ENCODE results near the gene PHACTR1. TPM values are rescaled to one million over a fixed set of nuclear protein-coding genes. Genes with fewer than 3 reads are reported as not detected.
"Not testable (repeated sequence)": the region's sequence is repeated elsewhere in the genome, so short reads cannot be mapped to it uniquely, and the experiment has no call there.

PHACTR1 gene
- total RNA-seq, 1 experiment from 2014 or later: 0.21 TPM

DNA sequence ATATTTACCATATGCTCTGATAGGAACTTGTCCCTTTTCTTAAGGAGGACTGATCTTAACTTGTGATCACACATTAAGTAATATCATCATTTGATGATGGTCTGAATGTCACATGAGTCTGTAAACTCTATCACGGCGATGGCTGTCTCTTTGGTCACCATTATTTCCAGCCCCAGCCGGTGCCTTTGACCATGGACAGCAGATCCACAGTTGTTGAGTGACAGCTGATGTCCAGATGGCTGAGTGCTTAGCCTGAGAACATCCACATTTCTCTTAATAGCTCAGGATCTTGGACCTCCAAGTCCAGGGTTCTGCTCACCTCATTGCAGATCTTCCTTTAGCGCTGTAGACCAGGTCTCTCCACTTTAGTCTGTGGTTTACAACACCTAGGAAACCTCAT is 440.7 kb downstream of the PHACTR1 start:
- H3K36me3 Mint-ChIP-seq (ENCODE audit: insufficient read depth, unreplicated experiment): no peaks in the 10 kb centered on the region
- no peak for DNase-seq
- no peak overlapping the region for H3K4me3 Mint-ChIP-seq (ENCODE audit: low read depth, unreplicated experiment)
- no TSS peak for BruUV-seq (replicated peaks)
- TF ChIP-seq, protein P1, sequence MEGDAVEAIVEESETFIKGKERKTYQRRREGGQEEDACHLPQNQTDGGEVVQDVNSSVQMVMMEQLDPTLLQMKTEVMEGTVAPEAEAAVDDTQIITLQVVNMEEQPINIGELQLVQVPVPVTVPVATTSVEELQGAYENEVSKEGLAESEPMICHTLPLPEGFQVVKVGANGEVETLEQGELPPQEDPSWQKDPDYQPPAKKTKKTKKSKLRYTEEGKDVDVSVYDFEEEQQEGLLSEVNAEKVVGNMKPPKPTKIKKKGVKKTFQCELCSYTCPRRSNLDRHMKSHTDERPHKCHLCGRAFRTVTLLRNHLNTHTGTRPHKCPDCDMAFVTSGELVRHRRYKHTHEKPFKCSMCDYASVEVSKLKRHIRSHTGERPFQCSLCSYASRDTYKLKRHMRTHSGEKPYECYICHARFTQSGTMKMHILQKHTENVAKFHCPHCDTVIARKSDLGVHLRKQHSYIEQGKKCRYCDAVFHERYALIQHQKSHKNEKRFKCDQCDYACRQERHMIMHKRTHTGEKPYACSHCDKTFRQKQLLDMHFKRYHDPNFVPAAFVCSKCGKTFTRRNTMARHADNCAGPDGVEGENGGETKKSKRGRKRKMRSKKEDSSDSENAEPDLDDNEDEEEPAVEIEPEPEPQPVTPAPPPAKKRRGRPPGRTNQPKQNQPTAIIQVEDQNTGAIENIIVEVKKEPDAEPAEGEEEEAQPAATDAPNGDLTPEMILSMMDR (IDR thresholded peaks at IDR 0.05; ENCODE audit: unreplicated experiment): no peak
- no peak overlapping the region for H3K27ac Mint-ChIP-seq (ENCODE audit: unreplicated experiment)
- CTCF ChIA-PET: no interaction called here
- no peaks in the 10 kb centered on the region for H3K9me3 Mint-ChIP-seq (ENCODE audit: low read depth, unreplicated experiment)
- H3K4me1 Mint-ChIP-seq (ENCODE audit: low read depth, unreplicated experiment): no peaks in the 10 kb centered on the region
- intact Hi-C loops (cut with micrococcal nuclease; ENCODE audit: unreplicated experiment): no loop called here
- peaks cover 73% of the 10 kb centered on the region for H3K27me3 Mint-ChIP-seq (ENCODE audit: unreplicated experiment)

DNA sequence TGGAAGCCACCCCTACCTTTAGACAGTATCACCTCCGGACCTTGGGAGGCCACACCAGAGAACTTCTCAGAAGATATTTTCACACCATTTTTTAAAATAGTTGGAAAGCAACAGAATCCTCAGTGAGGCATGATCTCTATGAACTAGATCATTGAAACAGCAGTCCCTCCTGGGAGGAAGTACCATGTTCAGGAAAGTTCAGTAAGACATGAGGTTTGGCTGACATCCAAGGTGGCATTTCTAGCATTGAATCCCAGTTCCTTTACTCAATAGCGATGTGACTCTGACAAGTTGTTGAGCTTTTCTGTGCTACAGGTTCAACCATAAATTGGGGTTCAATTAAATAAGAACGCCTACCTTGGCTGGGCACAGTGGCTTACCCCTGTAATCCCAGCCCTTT is 442.7 kb downstream of the PHACTR1 start:
- DNase-seq: no peak
- H3K27me3 Mint-ChIP-seq (ENCODE audit: unreplicated experiment): peaks cover 78% of the 10 kb centered on the region
- CTCF ChIA-PET: no interaction called here
- H3K4me1 Mint-ChIP-seq (ENCODE audit: low read depth, unreplicated experiment): no peaks in the 10 kb centered on the region
- BruUV-seq (replicated peaks): no TSS peak
- TF ChIP-seq, protein P1 (IDR thresholded peaks at IDR 0.05; ENCODE audit: unreplicated experiment): no peak
- H3K27ac Mint-ChIP-seq (ENCODE audit: unreplicated experiment): no peak overlapping the region
- intact Hi-C loops (cut with micrococcal nuclease; ENCODE audit: unreplicated experiment): no loop called here
- H3K36me3 Mint-ChIP-seq (ENCODE audit: insufficient read depth, unreplicated experiment): no peaks in the 10 kb centered on the region
- no peaks in the 10 kb centered on the region for H3K9me3 Mint-ChIP-seq (ENCODE audit: low read depth, unreplicated experiment)
- no peak overlapping the region for H3K4me3 Mint-ChIP-seq (ENCODE audit: low read depth, unreplicated experiment)

DNA sequence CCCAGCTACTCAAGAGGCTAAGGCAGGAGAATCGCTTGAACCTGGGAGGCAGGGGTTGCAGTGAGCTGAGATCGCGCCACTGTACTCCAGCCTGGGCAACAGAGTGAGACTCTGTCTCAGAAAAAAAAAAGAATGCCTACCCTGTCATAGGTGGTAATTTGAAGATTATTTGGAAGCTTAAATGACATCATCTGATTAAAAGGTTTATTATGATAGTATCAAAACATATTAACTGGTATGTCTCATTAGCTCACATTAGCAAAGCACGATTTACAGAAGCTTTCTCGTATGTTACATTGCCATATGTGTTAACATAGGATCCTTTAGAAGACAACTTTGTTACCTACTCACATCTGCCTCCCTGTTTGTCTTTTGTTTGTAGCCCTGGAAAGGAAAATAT is 443.3 kb downstream of the PHACTR1 start:
- intact Hi-C loops (cut with micrococcal nuclease; ENCODE audit: unreplicated experiment); H3K4me1 Mint-ChIP-seq (ENCODE audit: low read depth, unreplicated experiment); DNase-seq; H3K9me3 Mint-ChIP-seq (ENCODE audit: low read depth, unreplicated experiment); H3K27ac Mint-ChIP-seq (ENCODE audit: unreplicated experiment); CTCF ChIA-PET; BruUV-seq (replicated peaks); H3K4me3 Mint-ChIP-seq (ENCODE audit: low read depth, unreplicated experiment); H3K36me3 Mint-ChIP-seq (ENCODE audit: insufficient read depth, unreplicated experiment): not testable (repeated sequence)
- peaks cover 73% of the 10 kb centered on the region for H3K27me3 Mint-ChIP-seq (ENCODE audit: unreplicated experiment)

DNA sequence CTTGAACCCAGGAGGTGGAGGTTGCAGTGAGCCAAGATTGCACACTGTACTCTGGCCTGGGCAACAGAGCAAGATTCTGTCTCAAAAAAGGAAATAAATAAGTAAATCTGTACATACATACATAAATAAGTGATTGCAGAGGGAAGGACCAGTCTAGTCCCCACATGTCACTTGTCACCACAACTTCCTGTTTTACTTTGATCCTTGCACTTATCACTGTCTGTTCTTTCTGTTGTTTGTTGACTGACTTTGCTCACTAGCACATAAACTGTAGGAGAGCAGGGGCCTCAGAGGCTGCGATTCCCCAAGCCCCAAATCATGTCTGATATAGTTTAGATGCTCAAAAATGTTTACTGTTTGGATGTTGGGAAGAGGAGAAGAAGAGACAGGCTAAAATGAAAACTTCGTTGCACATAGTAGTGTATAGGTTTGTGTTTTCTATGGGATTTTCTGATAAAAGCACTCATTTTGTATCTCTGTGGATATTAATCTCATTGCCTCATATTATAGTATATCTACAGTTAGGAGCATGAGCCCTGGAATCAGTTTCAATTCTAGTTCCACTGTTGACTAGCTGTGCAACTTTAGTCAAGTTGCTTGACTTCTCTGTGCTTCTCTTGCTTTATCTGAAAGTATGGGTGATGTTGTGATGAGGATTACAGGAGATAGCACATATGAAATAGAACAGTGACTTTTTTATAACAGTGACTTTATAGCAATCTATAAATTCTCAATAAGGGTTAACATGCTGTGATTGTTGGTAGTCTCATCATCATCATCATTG is 446.8 kb downstream of the PHACTR1 start:
- intact Hi-C loops (cut with micrococcal nuclease; ENCODE audit: unreplicated experiment): no loop called here
- CTCF ChIA-PET: no interaction called here

DNA sequence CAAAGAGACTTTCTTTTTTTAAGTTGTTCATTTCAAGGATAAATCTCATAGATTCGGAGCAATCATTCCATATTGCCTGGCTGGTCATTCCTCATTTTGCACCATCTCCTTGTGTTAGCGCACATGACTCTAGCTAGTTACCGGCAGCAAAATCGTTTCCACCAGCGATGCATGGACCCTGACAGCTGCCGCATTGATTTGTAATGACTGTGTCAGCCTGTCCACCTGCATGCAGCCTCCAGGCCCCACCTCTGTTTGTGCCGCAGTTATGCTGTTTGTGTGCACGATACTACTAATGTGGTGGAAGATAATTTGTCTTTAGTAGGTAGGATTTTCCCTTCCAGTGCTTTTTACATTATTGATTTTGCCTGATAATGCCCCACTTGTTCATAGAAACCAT is 447.7 kb downstream of the PHACTR1 start:
- Mint-ChIP-seq H3K4me3 (ENCODE audit: low read depth, unreplicated experiment) (no peak overlapping the region), H3K27ac (ENCODE audit: unreplicated experiment) (no peak overlapping the region), H3K4me1 (ENCODE audit: low read depth, unreplicated experiment) (no peaks in the 10 kb centered on the region), H3K27me3 (ENCODE audit: unreplicated experiment) (peaks cover 74% of the 10 kb centered on the region), H3K9me3 (ENCODE audit: low read depth, unreplicated experiment) (no peaks in the 10 kb centered on the region), H3K36me3 (ENCODE audit: insufficient read depth, unreplicated experiment) (no peaks in the 10 kb centered on the region)
- intact Hi-C loops (cut with micrococcal nuclease; ENCODE audit: unreplicated experiment): no loop called here
- no TSS peak for BruUV-seq (replicated peaks)
- TF ChIP-seq, protein P1 (IDR thresholded peaks at IDR 0.05; ENCODE audit: unreplicated experiment): no peak
- DNase-seq: no peak
- CTCF ChIA-PET: no interaction called here

More for the DNA sequence above, 446.8 kb downstream of the PHACTR1 start:
- Mint-ChIP-seq H3K27me3 (ENCODE audit: unreplicated experiment) (peaks cover 70% of the 10 kb centered on the region), H3K27ac (ENCODE audit: unreplicated experiment) (no peak overlapping the region), H3K36me3 (ENCODE audit: insufficient read depth, unreplicated experiment) (no peaks in the 10 kb centered on the region), H3K4me3 (ENCODE audit: low read depth, unreplicated experiment) (no peak overlapping the region), H3K9me3 (ENCODE audit: low read depth, unreplicated experiment) (no peaks in the 10 kb centered on the region), H3K4me1 (ENCODE audit: low read depth, unreplicated experiment) (no peaks in the 10 kb centered on the region)
- no peak for DNase-seq
- BruUV-seq (replicated peaks): no TSS peak
- TF ChIP-seq, protein P1 (IDR thresholded peaks at IDR 0.05; ENCODE audit: unreplicated experiment): no peak

Measured in Calu3 (cell line).